ENCODE data around the gene CELSR1.
"Not testable (repeated sequence)": the region's sequence is repeated elsewhere in the genome, so short reads cannot be mapped to it uniquely, and the experiment has no call there.

The CELSR1 gene

GRCh38 chr22:46533070-46533833 is 4.2 kb downstream of the CELSR1 start:
- DNase-seq: no peak

GRCh38 chr22:46532416-46532815 is 5.0 kb downstream of the CELSR1 start:
- DNase-seq: no peak

GRCh38 chr22:46531581-46532175 is 5.7 kb downstream of the CELSR1 start:
- DNase-seq: no peak

- DNase-seq: no peak
These were observed 9.3 kb downstream of the CELSR1 start for GRCh38 chr22:46528121-46528610.

- no peak for DNase-seq
These were observed 11.1 kb downstream of the CELSR1 start for GRCh38 chr22:46526244-46526839.

- no peak for DNase-seq
These were observed 11.8 kb downstream of the CELSR1 start for GRCh38 chr22:46525389-46526243.

- DNase-seq: no peak
These were observed 13.1 kb downstream of the CELSR1 start for GRCh38 chr22:46524203-46524740.

GRCh38 chr22:46522797-46523196 is 14.6 kb downstream of the CELSR1 start:
- no peak for DNase-seq

- DNase-seq: no peak
These were observed 15.4 kb downstream of the CELSR1 start for GRCh38 chr22:46521994-46522393.

GRCh38 chr22:46520880-46521279 is 16.5 kb downstream of the CELSR1 start:
- DNase-seq: no peak

- DNase-seq: no peak
These were observed 18.0 kb downstream of the CELSR1 start for GRCh38 chr22:46519377-46519776.

- DNase-seq: no peak
These were observed 18.7 kb downstream of the CELSR1 start for GRCh38 chr22:46518542-46519325.

- no peak for DNase-seq
These were observed 19.4 kb downstream of the CELSR1 start for GRCh38 chr22:46518038-46518437.

GRCh38 chr22:46517255-46517761 is 20.1 kb downstream of the CELSR1 start:
- DNase-seq: no peak

GRCh38 chr22:46516638-46517037 is 20.8 kb downstream of the CELSR1 start:
- no peak for DNase-seq

GRCh38 chr22:46516112-46516487 is 21.3 kb downstream of the CELSR1 start:
- DNase-seq: not testable (repeated sequence)

- DNase-seq: no peak
These were observed 22.0 kb downstream of the CELSR1 start for GRCh38 chr22:46515208-46516111.

- no peak for DNase-seq
These were observed 22.7 kb downstream of the CELSR1 start for GRCh38 chr22:46514592-46515207.

- no peak for DNase-seq
These were observed 23.4 kb downstream of the CELSR1 start for GRCh38 chr22:46513908-46514550.

- no peak for DNase-seq
These were observed 24.7 kb downstream of the CELSR1 start for GRCh38 chr22:46512683-46513082.

Measured in GDM1 (cell line).